ENCODE data around the gene CHAMP1. TPM values are rescaled to one million over a fixed set of nuclear protein-coding genes. Genes with fewer than 3 reads are reported as not detected.
"Not testable (repeated sequence)": the region's sequence is repeated elsewhere in the genome, so short reads cannot be mapped to it uniquely, and the experiment has no call there.

Gene CHAMP1
- polyA plus RNA-seq, 1 of the 3 experiments (the other 2 are of a cell fraction) = 28.6 TPM

DNA sequence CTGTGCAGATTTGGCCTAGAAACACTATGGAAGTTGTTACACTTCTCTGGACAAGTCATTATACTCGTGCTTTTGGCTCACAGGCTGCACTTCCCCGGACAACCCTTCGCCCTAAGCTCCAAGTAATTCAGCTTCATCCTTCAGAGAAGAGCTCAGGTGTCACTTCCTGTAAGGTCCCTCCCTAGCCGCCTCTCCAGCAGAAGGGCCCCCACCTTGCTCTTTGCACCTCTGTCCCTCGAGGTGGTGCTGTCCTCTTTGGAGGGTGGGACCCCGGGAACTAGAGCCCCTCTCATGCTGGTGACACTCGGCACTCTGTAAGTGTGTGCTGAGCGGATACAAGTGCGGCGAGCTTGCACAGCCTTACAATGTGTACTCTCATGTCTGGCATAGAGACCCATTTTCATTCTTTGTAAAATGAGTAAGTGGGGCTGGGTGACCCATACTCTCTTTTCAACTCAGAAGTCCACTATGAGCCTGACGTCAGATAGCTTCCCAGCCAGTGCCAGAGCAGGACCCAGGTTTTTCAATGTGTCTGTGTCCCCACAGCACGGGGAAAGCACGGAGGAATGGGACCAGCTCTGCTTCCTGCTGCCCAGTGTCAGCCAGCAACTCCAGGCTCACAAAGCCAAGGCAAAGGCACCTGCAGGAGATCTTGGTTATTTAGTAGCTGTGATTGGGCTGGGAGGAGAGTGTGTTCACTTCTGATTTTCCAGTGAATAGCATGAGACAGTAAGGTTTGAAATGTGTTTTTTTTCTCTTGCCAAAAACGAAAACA is 26.9 kb downstream of the CHAMP1 start:
- CTCF ChIA-PET = interaction anchor here (0.7 to 1.5 kb wide), 5 partner anchors 9 to 56 kb away, joined by 3 to 6 read pairs (median 3); no protein-coding TSS in a partner anchor
- H3K4me1 ChIP-seq (ENCODE audit: control insufficient read depth in 1 of 2, insufficient read depth in 2 of 2, low read depth in 1 of 2, low read length in 1 of 2) = peaks cover 0 to 7% of the 10 kb centered on the region in 2 experiments; a peak in 2 of 4 replicates
- H3K36me3 ChIP-seq (replicated peaks in 1 of 2; ENCODE audit: control insufficient read depth in 1 of 2, insufficient read depth in 2 of 2, low read length in 1 of 2) = no peaks in the 10 kb centered on the region
- no peak for TF ChIP-seq EZH2phosphoT487 (IDR thresholded peaks at IDR 0.05; ENCODE audit: borderline replicate concordance, low read depth)
- TF ChIP-seq RCOR1 (IDR thresholded peaks at IDR 0.05; ENCODE audit: low read length) = no peak
- TF ChIP-seq RXRA (IDR thresholded peaks at IDR 0.05; ENCODE audit: borderline replicate concordance, low read depth) = no peak
- no peak for TF ChIP-seq MXI1 (IDR thresholded peaks at IDR 0.05; ENCODE audit: low read depth, low read length)
- no peak for TF ChIP-seq TCF12 (IDR thresholded peaks at IDR 0.05)
- TF ChIP-seq CTCF (IDR thresholded peaks at IDR 0.05) = no peak
- no peak for TF ChIP-seq EP300 (IDR thresholded peaks at IDR 0.05; ENCODE audit: borderline replicate concordance in 1 of 2, low read depth in 1 of 2, low read length in 1 of 2)
- no peak for TF ChIP-seq SIN3A (IDR thresholded peaks at IDR 0.05; ENCODE audit: borderline replicate concordance, low read depth, low read length)
- TF ChIP-seq RAD21 (IDR thresholded peaks at IDR 0.05; ENCODE audit: low read length) = no peak
- no peak for TF ChIP-seq ZBTB33 (IDR thresholded peaks at IDR 0.05; ENCODE audit: borderline replicate concordance, low read depth)
- TF ChIP-seq FOSL2 (IDR thresholded peaks at IDR 0.05; ENCODE audit: borderline replicate concordance, low read depth) = no peak
- no peak for TF ChIP-seq JUND (IDR thresholded peaks at IDR 0.05)
- no peak for TF ChIP-seq PBX3 (IDR thresholded peaks at IDR 0.05)
- no peak for TF ChIP-seq FOXM1 (IDR thresholded peaks at IDR 0.05; ENCODE audit: low read depth)
- TF ChIP-seq MEF2A (IDR thresholded peaks at IDR 0.05; ENCODE audit: borderline replicate concordance, low read depth) = no peak
- no peak for TF ChIP-seq NFIC (IDR thresholded peaks at IDR 0.05; ENCODE audit: borderline replicate concordance)
- TF ChIP-seq TEAD4 (IDR thresholded peaks at IDR 0.05; ENCODE audit: borderline replicate concordance, insufficient read depth) = no peak
- no peak for TF ChIP-seq FOXJ3 (CRISPR knock-in tag; IDR thresholded peaks at IDR 0.05)
- TF ChIP-seq, protein P1, sequence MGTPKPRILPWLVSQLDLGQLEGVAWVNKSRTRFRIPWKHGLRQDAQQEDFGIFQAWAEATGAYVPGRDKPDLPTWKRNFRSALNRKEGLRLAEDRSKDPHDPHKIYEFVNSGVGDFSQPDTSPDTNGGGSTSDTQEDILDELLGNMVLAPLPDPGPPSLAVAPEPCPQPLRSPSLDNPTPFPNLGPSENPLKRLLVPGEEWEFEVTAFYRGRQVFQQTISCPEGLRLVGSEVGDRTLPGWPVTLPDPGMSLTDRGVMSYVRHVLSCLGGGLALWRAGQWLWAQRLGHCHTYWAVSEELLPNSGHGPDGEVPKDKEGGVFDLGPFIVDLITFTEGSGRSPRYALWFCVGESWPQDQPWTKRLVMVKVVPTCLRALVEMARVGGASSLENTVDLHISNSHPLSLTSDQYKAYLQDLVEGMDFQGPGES (IDR thresholded peaks at IDR 0.05; ENCODE audit: low read depth, low read length) = no peak
- no peak overlapping the region for H3K4me3 ChIP-seq (ENCODE audit: low read depth in 2 of 2, low read length in 1 of 2)
- H4K20me1 ChIP-seq (ENCODE audit: insufficient read depth) = no peaks in the 10 kb centered on the region
- no peak overlapping the region for H2AFZ ChIP-seq (ENCODE audit: low read depth)
- no peaks in the 10 kb centered on the region for H3K9me2 ChIP-seq
- H3K79me2 ChIP-seq (ENCODE audit: insufficient read depth) = no peaks in the 10 kb centered on the region
- H3K9me3 ChIP-seq = no peaks in the 10 kb centered on the region
- no peak overlapping the region for H3K4me2 ChIP-seq
- POLR2A ChIA-PET = interaction anchor here (1.3 kb wide), 1 partner anchor 59 kb away, joined by 3 read pairs; the partner anchor contains the start of gene UPF3A
- H3K27me3 ChIP-seq (ENCODE audit: insufficient read depth) = no peaks in the 10 kb centered on the region
- peaks cover 7% of the 10 kb centered on the region for H3F3A ChIP-seq (replicated peaks; ENCODE audit: insufficient read depth)
- WGBS (ENCODE audit: low lambda C conversion rate) = 77% methylated on average over 12 of the region's 14 CpGs
- no peak overlapping the region for H3K27ac ChIP-seq (ENCODE audit: low read depth in 2 of 2, low read length in 1 of 2)
- H3K9ac ChIP-seq = no peak overlapping the region
- DNase-seq = no peak

DNA sequence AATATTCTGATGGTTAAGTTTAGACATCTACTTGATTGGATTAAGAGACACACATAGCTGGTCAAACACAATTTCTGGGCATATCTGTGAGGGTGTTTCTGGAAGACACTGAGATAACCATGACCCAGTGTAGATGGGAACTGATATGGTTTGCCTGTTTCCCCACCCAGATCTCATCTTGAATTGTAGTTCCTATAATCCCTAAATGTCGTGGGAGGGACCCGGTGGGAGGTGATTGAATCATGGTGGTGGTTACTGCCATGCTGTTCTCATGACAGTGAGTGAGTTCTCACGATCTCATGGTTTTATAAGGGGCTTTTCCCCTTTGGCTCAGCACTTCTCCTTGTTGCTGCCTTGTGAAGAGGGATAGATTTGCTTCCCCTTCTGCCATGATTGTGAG is 33.0 kb downstream of the CHAMP1 start:
- H3K9me3 ChIP-seq; H3K9ac ChIP-seq; H3K9me2 ChIP-seq; POLR2A ChIA-PET; H2AFZ ChIP-seq (ENCODE audit: low read depth); H3K4me1 ChIP-seq (ENCODE audit: control insufficient read depth in 1 of 2, insufficient read depth in 2 of 2, low read depth in 1 of 2, low read length in 1 of 2); H3K4me3 ChIP-seq (ENCODE audit: low read depth in 2 of 2, low read length in 1 of 2); H3K4me2 ChIP-seq; H3K27ac ChIP-seq (ENCODE audit: low read depth in 2 of 2, low read length in 1 of 2); H3F3A ChIP-seq (replicated peaks; ENCODE audit: insufficient read depth); H4K20me1 ChIP-seq (ENCODE audit: insufficient read depth); DNase-seq; H3K79me2 ChIP-seq (ENCODE audit: insufficient read depth); H3K27me3 ChIP-seq (ENCODE audit: insufficient read depth); CTCF ChIA-PET; H3K36me3 ChIP-seq (replicated peaks in 1 of 2; ENCODE audit: control insufficient read depth in 1 of 2, insufficient read depth in 2 of 2, low read length in 1 of 2): not testable (repeated sequence)
- 28% methylated on average over 3 of the region's 3 CpGs for WGBS (ENCODE audit: low lambda C conversion rate)
